ENCODE data around the gene MVP.

GRCh38 chr16:29862383-29862883 lies 42.2 kb downstream of the MVP start:
- TF ChIP-seq CTCF (IDR thresholded peaks at IDR 0.05) (no peak), EZH2 (IDR thresholded peaks at IDR 0.05; ENCODE audit: borderline replicate concordance, insufficient read depth, low read depth, low read length, poor library complexity, severe bottlenecking) (no peak)

Measured in B cell (primary cell).